GM23338 (cell line): ENCODE data around the gene TMEM106C. TPM values are rescaled to one million over a fixed set of nuclear protein-coding genes. Genes with fewer than 3 reads are reported as not detected.

Source experiments
- ATAC-seq: fragments of 200-7000 bp; cut with Tn5 transposase; 3 replicates; pipeline ENCODE4 v1.9.1; 2020
- DNase-seq: peaks from one replicate; pipeline ENCODE4 v3.0.0-alpha.2; 2015; ENCODE audit warnings: low spot score
- H2AFZ ChIP-seq: fragments of 200-600 bp; sonication (generic); 2 replicates; pipeline ENCODE4 v1.8.0; 2016; ENCODE audit warnings: antibody characterized with exemption, mild to moderate bottlenecking, moderate library complexity
- H3F3A ChIP-seq: fragments of 200-600 bp; sonication (generic); replicated peaks from 2 replicates; pipeline ENCODE4 v1.8.0; 2017; ENCODE audit warnings: antibody characterized with exemption, mixed run types, low read depth
- H3K27ac ChIP-seq: fragments of 200-600 bp; sonication (generic); 2 replicates; pipeline ENCODE4 v1.6.1; 2016; ENCODE audit warnings: low read depth
- H3K27me3 ChIP-seq: fragments of 200-600 bp; sonication (generic); 2 replicates; pipeline ENCODE4 v1.8.0; 2016; ENCODE audit warnings: mild to moderate bottlenecking, mixed run types, moderate library complexity; ENCODE audit not compliant: insufficient read depth
- H3K36me3 ChIP-seq: fragments of 200-600 bp; sonication (generic); 2 replicates; pipeline ENCODE4 v1.8.0; 2016; ENCODE audit warnings: mild to moderate bottlenecking; ENCODE audit not compliant: insufficient read depth
- H3K4me1 ChIP-seq: fragments of 200-600 bp; sonication (generic); 2 replicates; pipeline ENCODE4 v1.8.0; 2016; ENCODE audit warnings: mild to moderate bottlenecking, moderate library complexity; ENCODE audit not compliant: insufficient read depth
- H3K4me2 ChIP-seq: fragments of 200-600 bp; sonication (generic); 2 replicates; pipeline ENCODE4 v1.7.1; 2017; ENCODE audit warnings: mixed run types
- H3K4me3 ChIP-seq: fragments of 200-600 bp; sonication (generic); 2 replicates; pipeline ENCODE4 v1.6.1; 2016; ENCODE audit warnings: mixed run types
- H3K79me2 ChIP-seq: fragments of 200-600 bp; sonication (generic); replicated peaks from 2 replicates; pipeline ENCODE4 v1.8.0; 2017; ENCODE audit warnings: mild to moderate bottlenecking; ENCODE audit not compliant: insufficient read depth
- H3K9me2 ChIP-seq: fragments of 200-600 bp; sonication (generic); 2 replicates; pipeline ENCODE4 v1.8.0; 2017; ENCODE audit not compliant: insufficient read depth
- H4K20me1 ChIP-seq: fragments of 200-600 bp; sonication (generic); replicated peaks from 2 replicates; pipeline ENCODE4 v1.8.0; 2017; ENCODE audit warnings: mild to moderate bottlenecking; ENCODE audit not compliant: insufficient read depth
- H3K27ac Mint-ChIP-seq: 2 replicates; pipeline ENCODE4 v1.8.0; 2020; ENCODE audit warnings: inconsistent platforms, mild to moderate bottlenecking, moderate library complexity, mixed read lengths
- H3K27me3 Mint-ChIP-seq: 3 replicates; pipeline ENCODE4 v1.8.0; 2022; ENCODE audit warnings: low read depth, mild to moderate bottlenecking, moderate library complexity, mixed read lengths, inconsistent platforms; ENCODE audit not compliant: insufficient read depth, poor library complexity
- H3K36me3 Mint-ChIP-seq: 3 replicates; pipeline ENCODE4 v1.8.0; 2021; ENCODE audit warnings: low read depth, mild to moderate bottlenecking, inconsistent platforms, moderate library complexity, mixed read lengths
- H3K4me1 Mint-ChIP-seq: 3 replicates; pipeline ENCODE4 v1.8.0; 2020; ENCODE audit warnings: mild to moderate bottlenecking, inconsistent platforms, mixed read lengths
- H3K4me3 Mint-ChIP-seq: 3 replicates; pipeline ENCODE4 v1.8.0; 2021; ENCODE audit warnings: moderate library complexity, mild to moderate bottlenecking, inconsistent platforms, mixed read lengths
- H3K9me3 Mint-ChIP-seq: 3 replicates; pipeline ENCODE4 v1.8.0; 2020; ENCODE audit warnings: moderate library complexity, mild to moderate bottlenecking, inconsistent platforms, mixed read lengths
- CREB1 ChIP-seq: fragments of 250-450 bp; sonication (Bioruptor Pico); IDR thresholded peaks from 2 replicates; pipeline ENCODE4 v1.5.0; 2020; ENCODE audit warnings: low read depth, mild to moderate bottlenecking, moderate library complexity
- CTCF ChIP-seq, 2 experiments: fragments of 200-600 bp in 1 of 2; sonication (generic) in 1 of 2; conservative IDR thresholded peaks; 2 replicates each; pipeline versions ENCODE4 v1.5.1 to v1.6.1; 2016 to 2017; ENCODE audit warnings: antibody characterized with exemption in 2 of 2, low read depth in 2 of 2, mild to moderate bottlenecking in 2 of 2, moderate library complexity in 1 of 2
- ETS1 ChIP-seq: IDR thresholded peaks from 2 replicates; pipeline ENCODE4 v1.6.1; 2016; ENCODE audit warnings: antibody characterized with exemption
- EZH2 ChIP-seq: fragments of 200-600 bp; sonication (generic); IDR thresholded peaks from one replicate; pipeline ENCODE4 v1.8.0; 2017; ENCODE audit warnings: antibody characterized with exemption, mild to moderate bottlenecking, low read depth; ENCODE audit not compliant: unreplicated experiment
- EZH2phosphoT487 ChIP-seq: fragments of 200-600 bp; sonication (generic); IDR thresholded peaks from one replicate; pipeline ENCODE4 v1.8.1; 2018; ENCODE audit warnings: antibody characterized with exemption; ENCODE audit not compliant: unreplicated experiment
- JUNB ChIP-seq: IDR thresholded peaks from one replicate; pipeline ENCODE4 v1.6.1; 2016; ENCODE audit warnings: antibody characterized with exemption; ENCODE audit not compliant: unreplicated experiment
- NANOG ChIP-seq: IDR thresholded peaks from 2 replicates; pipeline ENCODE4 v1.6.1; 2016; ENCODE audit warnings: antibody characterized with exemption, borderline replicate concordance
- POLR2AphosphoS5 ChIP-seq: IDR thresholded peaks from 2 replicates; pipeline ENCODE4 v1.6.1; 2016; ENCODE audit warnings: antibody characterized with exemption, low read depth
- REST ChIP-seq: IDR thresholded peaks from one replicate; pipeline ENCODE4 v1.6.1; 2018; ENCODE audit warnings: antibody characterized with exemption; ENCODE audit not compliant: unreplicated experiment
- STAT1 ChIP-seq: IDR thresholded peaks from one replicate; pipeline ENCODE4 v1.6.1; 2016; ENCODE audit warnings: antibody characterized with exemption; ENCODE audit not compliant: unreplicated experiment
- ZNF114 ChIP-seq: fragments of 250-450 bp; sonication (Bioruptor Pico); IDR thresholded peaks from 2 replicates; pipeline ENCODE4 v1.5.0; 2020; ENCODE audit warnings: mild to moderate bottlenecking, moderate library complexity
- ZNF331 ChIP-seq: fragments of 250-450 bp; sonication (Bioruptor Pico); IDR thresholded peaks from 2 replicates; pipeline ENCODE4 v1.5.0; 2020; ENCODE audit warnings: low read depth, mild to moderate bottlenecking, moderate library complexity
- ZNF462 ChIP-seq: fragments of 250-450 bp; sonication (Bioruptor Pico); IDR thresholded peaks from 2 replicates; pipeline ENCODE4 v1.5.0; 2020; ENCODE audit warnings: mild to moderate bottlenecking, moderate library complexity
- polyA plus RNA-seq: library from polyadenylated mRNA; unstranded; fragments of >200 nt; fragmentation: Nextera tagmentation; extraction: Ambion mirVana; gene quantifications from 2 replicates; pipeline ENCODE4 v1.2.1, GENCODE V29; 2016
- total RNA-seq: library from RNA; depleted of rRNA; stranded (reverse); fragments of >200 nt; shearing (Covaris generic); gene quantifications from 2 replicates; pipeline ENCODE4 v1.2.3, GENCODE V29; 2014

TMEM106C gene
- total and polyA plus RNA-seq, 2 experiments from 2014 or later, result 43.5 to 83.7 TPM

GRCh38 chr12:47985596-47986290 is 22.3 kb downstream of the TMEM106C start:
- Mint-ChIP-seq H3K9me3 (no peaks in the 10 kb centered on the region), H3K27me3 (peaks cover 35% of the 10 kb centered on the region), H3K27ac (no peak overlapping the region), H3K4me1 (peaks cover 13% of the 10 kb centered on the region), H3K36me3 (no peaks in the 10 kb centered on the region; the same call in 2 of the 3 replicates), H3K4me3 (no peak overlapping the region)
- H3K27me3 ChIP-seq, result no peaks in the 10 kb centered on the region
- no peak for DNase-seq
- no peak overlapping the region for H2AFZ ChIP-seq
- H3K4me2 ChIP-seq, result no peak overlapping the region
- H3K27ac ChIP-seq, result no peak overlapping the region
- H3K36me3 ChIP-seq, result no peaks in the 10 kb centered on the region
- H3K4me1 ChIP-seq, result peaks cover 4% of the 10 kb centered on the region; the same call in 1 of the 2 replicates
- H3K9me2 ChIP-seq, result no peaks in the 10 kb centered on the region
- H3K79me2 ChIP-seq, result no peaks in the 10 kb centered on the region
- ATAC-seq, result no peak
- no peak for TF ChIP-seq ZNF462 (CRISPR knock-in tag)
- no peak for TF ChIP-seq REST
- TF ChIP-seq ZNF114, result no peak
- TF ChIP-seq EZH2, result no peak
- TF ChIP-seq EZH2phosphoT487, result no peak
- no peak for TF ChIP-seq CTCF (conservative IDR thresholded peaks at IDR 0.05; ENCODE audit: low read depth in 2 of 2)
- no peak for TF ChIP-seq ZNF331 (CRISPR knock-in tag)
- no peak for TF ChIP-seq STAT1
- no peak for TF ChIP-seq NANOG
- no peak for TF ChIP-seq JUNB
- no peak for TF ChIP-seq ETS1
- TF ChIP-seq CREB1 (CRISPR knock-in tag), result no peak
- TF ChIP-seq POLR2AphosphoS5, result no peak
- H4K20me1 ChIP-seq, result no peaks in the 10 kb centered on the region; the same call in 1 of the 2 replicates
- no peak overlapping the region for H3K4me3 ChIP-seq
- no peaks in the 10 kb centered on the region for H3F3A ChIP-seq
